ENCODE measurements around the gene YIPF6.

Gene YIPF6, protein sequence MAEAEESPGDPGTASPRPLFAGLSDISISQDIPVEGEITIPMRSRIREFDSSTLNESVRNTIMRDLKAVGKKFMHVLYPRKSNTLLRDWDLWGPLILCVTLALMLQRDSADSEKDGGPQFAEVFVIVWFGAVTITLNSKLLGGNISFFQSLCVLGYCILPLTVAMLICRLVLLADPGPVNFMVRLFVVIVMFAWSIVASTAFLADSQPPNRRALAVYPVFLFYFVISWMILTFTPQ

DNA sequence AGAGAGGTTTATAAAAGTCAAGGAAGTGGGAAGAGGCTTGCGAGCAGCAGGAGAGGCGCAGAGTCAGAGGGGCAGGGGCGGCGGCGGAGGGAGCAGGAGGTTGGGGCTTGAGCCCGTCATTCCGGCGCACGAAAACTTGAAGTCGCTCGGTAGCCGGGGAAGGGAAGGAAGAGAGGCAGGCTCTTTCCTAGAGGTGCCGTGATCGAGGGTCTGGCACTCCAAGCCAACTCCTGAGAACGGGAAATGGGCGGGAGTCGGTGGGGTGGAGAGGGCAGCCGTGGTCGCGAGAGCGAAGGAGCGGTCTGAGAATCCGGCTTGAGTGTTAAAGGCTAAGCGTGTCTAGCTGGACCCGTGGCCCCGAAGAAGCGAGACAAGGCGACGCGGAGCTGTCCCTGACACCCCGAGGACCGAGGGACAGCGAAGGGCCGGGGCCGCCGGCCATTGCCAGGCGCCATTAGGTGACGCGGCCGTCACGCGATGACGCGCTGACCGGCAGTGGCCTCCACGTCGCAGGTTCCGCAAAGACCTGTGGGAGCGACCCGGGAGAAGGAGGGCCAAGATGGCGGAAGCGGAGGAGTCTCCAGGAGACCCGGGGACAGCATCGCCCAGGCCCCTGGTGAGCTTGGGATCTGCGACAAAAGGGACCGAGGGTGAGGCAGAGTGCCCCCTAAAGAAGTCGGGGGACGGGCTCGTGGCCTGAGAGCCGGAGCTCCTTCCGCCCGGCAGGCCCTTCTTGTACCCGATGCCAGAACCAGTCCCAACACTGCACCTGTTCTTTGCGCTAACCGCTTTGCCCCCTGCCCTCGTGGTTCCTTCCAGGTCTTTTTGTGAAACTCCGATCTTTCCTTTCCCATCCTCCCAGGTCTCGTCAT is at the start of gene YIPF6:
Gene YIPF6, plus strand, starts transcription at position 544 of the 872 bp plus-strand sequence. Its CDS starts 16 bp downstream, at position 560.
- DNase-seq (ENCODE audit: low spot score) (peak; percentile 60), ATAC-seq (ENCODE audit: low read depth) (peak; percentile 91)
- Histone ChIP-seq H3K27ac (ENCODE audit: poor library complexity, severe bottlenecking) (peak within 1 kb of the TSS; percentile 73), H3K4me1 (ENCODE audit: insufficient read depth, poor library complexity, severe bottlenecking) (peaks cover 2% of the 10 kb centered on the region), H3K4me3 (ENCODE audit: severe bottlenecking) (peak within 1 kb of the TSS; percentile 58), H3K9me3 (ENCODE audit: severe bottlenecking) (no peaks in the 10 kb centered on the region), H3K36me3 (ENCODE audit: low read depth) (no peaks in the 10 kb centered on the region), H3K27me3 (ENCODE audit: insufficient read depth, poor library complexity, severe bottlenecking) (no peaks in the 10 kb centered on the region)
- TF ChIP-seq, protein P1, sequence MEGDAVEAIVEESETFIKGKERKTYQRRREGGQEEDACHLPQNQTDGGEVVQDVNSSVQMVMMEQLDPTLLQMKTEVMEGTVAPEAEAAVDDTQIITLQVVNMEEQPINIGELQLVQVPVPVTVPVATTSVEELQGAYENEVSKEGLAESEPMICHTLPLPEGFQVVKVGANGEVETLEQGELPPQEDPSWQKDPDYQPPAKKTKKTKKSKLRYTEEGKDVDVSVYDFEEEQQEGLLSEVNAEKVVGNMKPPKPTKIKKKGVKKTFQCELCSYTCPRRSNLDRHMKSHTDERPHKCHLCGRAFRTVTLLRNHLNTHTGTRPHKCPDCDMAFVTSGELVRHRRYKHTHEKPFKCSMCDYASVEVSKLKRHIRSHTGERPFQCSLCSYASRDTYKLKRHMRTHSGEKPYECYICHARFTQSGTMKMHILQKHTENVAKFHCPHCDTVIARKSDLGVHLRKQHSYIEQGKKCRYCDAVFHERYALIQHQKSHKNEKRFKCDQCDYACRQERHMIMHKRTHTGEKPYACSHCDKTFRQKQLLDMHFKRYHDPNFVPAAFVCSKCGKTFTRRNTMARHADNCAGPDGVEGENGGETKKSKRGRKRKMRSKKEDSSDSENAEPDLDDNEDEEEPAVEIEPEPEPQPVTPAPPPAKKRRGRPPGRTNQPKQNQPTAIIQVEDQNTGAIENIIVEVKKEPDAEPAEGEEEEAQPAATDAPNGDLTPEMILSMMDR (IDR thresholded peaks at IDR 0.05; ENCODE audit: poor library complexity, severe bottlenecking) = no peak

DNA sequence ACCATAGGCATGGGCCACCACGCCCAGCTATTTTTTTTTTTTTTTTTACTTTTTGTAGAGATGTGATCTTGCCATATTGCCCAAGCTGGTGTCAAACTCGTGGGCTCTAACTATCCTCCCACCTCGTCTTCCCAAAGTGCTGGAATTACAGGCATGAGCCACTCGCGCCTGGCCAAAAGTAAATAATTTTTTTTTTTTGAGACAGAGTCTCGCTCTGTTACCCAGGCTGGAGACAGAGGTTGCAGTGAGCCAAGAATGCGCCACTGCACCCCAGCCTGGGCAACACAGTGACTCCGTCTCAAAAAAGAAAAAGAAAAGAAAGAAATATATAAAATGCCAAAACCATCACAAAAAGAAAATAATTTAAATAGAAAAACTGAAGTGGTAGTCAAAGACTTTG is 47.1 kb upstream of the YIPF6 start:
- H3K9me3 ChIP-seq (ENCODE audit: severe bottlenecking) = no peaks in the 10 kb centered on the region
- no peak for DNase-seq (ENCODE audit: low spot score)
- TF ChIP-seq, protein P1 (IDR thresholded peaks at IDR 0.05; ENCODE audit: poor library complexity, severe bottlenecking) = no peak
- no peaks in the 10 kb centered on the region for H3K4me1 ChIP-seq (ENCODE audit: insufficient read depth, poor library complexity, severe bottlenecking)
- no peak for ATAC-seq (ENCODE audit: low read depth)
- no peaks in the 10 kb centered on the region for H3K36me3 ChIP-seq (ENCODE audit: low read depth)
- no peak overlapping the region for H3K27ac ChIP-seq (ENCODE audit: poor library complexity, severe bottlenecking)
- no peaks in the 10 kb centered on the region for H3K27me3 ChIP-seq (ENCODE audit: insufficient read depth, poor library complexity, severe bottlenecking)
- no peak overlapping the region for H3K4me3 ChIP-seq (ENCODE audit: severe bottlenecking)

DNA sequence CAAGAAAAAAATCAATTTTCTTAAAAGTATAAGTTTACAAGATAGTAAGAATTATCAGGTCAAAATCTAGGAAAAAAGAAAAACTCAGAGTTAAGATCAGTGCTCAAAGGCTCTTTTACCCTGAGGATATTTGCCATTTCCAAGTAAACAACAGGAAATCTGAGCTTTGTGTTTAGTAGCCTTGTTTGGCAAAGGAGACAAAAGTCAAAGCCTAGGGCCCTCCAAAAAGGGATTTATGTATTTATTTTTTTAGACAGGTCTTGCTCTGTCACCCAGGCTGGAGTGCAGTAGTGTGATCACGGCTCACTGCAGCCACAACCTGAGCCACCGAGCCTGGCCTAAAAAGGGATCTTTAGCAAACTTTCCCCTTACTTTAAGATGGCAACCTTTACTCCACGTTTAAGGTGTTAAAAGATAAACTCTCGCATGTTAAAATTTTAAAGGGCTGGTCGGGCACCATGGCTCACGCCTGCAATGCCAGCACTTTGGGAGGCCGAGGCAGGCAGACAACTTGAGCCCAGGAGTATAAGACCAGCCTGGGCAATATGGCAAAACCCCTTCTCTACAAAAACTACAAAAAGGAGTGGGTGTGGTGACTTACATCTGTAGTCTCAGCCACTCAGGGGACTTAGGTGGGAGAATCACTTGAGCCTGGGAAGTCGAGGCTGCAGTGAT is 44.2 kb upstream of the YIPF6 start:
- DNase-seq (ENCODE audit: low spot score) (no peak), ATAC-seq (ENCODE audit: low read depth) (no peak)
- TF ChIP-seq, protein P1 (IDR thresholded peaks at IDR 0.05; ENCODE audit: poor library complexity, severe bottlenecking) = no peak
- Histone ChIP-seq H3K27ac (ENCODE audit: poor library complexity, severe bottlenecking) (no peak overlapping the region), H3K9me3 (ENCODE audit: severe bottlenecking) (no peaks in the 10 kb centered on the region), H3K4me3 (ENCODE audit: severe bottlenecking) (no peak overlapping the region), H3K27me3 (ENCODE audit: insufficient read depth, poor library complexity, severe bottlenecking) (no peaks in the 10 kb centered on the region), H3K36me3 (ENCODE audit: low read depth) (no peaks in the 10 kb centered on the region), H3K4me1 (ENCODE audit: insufficient read depth, poor library complexity, severe bottlenecking) (no peaks in the 10 kb centered on the region)

DNA sequence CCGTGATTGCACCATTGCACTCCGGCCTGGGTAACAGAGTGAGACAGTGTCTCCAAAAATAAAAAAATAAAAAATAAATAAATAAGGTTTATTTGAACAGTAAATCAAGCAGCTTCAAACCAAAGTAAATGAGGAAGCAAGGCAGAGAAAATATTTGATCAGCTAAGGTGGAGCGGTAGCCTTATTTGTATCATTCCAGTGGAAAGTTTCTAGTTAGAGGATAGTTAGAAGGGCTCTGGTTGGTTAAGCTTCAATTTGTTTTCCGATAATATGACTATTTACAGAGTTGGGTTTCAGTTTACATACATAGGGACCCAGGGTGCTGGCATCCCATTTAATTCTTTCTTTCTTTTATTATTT is 43.7 kb upstream of the YIPF6 start:
- Histone ChIP-seq H3K36me3 (ENCODE audit: low read depth) (no peaks in the 10 kb centered on the region), H3K27me3 (ENCODE audit: insufficient read depth, poor library complexity, severe bottlenecking) (no peaks in the 10 kb centered on the region), H3K4me1 (ENCODE audit: insufficient read depth, poor library complexity, severe bottlenecking) (no peaks in the 10 kb centered on the region), H3K27ac (ENCODE audit: poor library complexity, severe bottlenecking) (no peak overlapping the region), H3K4me3 (ENCODE audit: severe bottlenecking) (no peak overlapping the region), H3K9me3 (ENCODE audit: severe bottlenecking) (no peaks in the 10 kb centered on the region)
- ATAC-seq (ENCODE audit: low read depth) = no peak
- no peak for DNase-seq (ENCODE audit: low spot score)
- TF ChIP-seq, protein P1 (IDR thresholded peaks at IDR 0.05; ENCODE audit: poor library complexity, severe bottlenecking) = no peak
